Activated CD4-positive, alpha-beta memory T cell treated with anti-CD3 and anti-CD28 coated beads, Interleukin-2, amount 10 ng/mL, durations not matched to agents 7 days and 5 days (primary cell): ENCODE data around the gene SLX4IP. TPM values are rescaled to one million over a fixed set of nuclear protein-coding genes. Genes with fewer than 3 reads are reported as not detected.

ENCODE experiments used
- CTCF ChIA-PET: fragments of 350-600 bp; sonication (Branson Sonifier 250); formaldehyde crosslinking; loops from one replicate; lab custom pipeline; 2021; ENCODE audit warnings: antibody characterized with exemption, inconsistent platforms; lab: Charles Lee
- POLR2A ChIA-PET: fragments of 350-600 bp; sonication (Branson Sonifier 250); formaldehyde crosslinking; loops from one replicate; lab custom pipeline; 2021; ENCODE audit warnings: antibody characterized with exemption; lab: Charles Lee
- DNase-seq: peaks from one replicate; pipeline ENCODE4 v3.0.0-alpha.2; 2020
- H3K27ac Mint-ChIP-seq: one replicate; pipeline ENCODE4 v1.8.0; 2021; ENCODE audit warnings: mild to moderate bottlenecking, mixed read lengths
- H3K27me3 Mint-ChIP-seq: one replicate; pipeline ENCODE4 v1.8.0; 2021; ENCODE audit warnings: mixed read lengths
- H3K36me3 Mint-ChIP-seq: one replicate; pipeline ENCODE4 v1.8.0; 2021; ENCODE audit warnings: low read depth, mixed read lengths
- H3K4me1 Mint-ChIP-seq: one replicate; pipeline ENCODE4 v1.8.0; 2021; ENCODE audit warnings: mixed read lengths
- H3K4me3 Mint-ChIP-seq: one replicate; pipeline ENCODE4 v1.8.0; 2021; ENCODE audit warnings: mild to moderate bottlenecking, mixed read lengths
- H3K9me3 Mint-ChIP-seq: one replicate; pipeline ENCODE4 v1.8.0; 2021; ENCODE audit warnings: mixed read lengths
- total RNA-seq, 2 experiments: library from RNA; stranded (reverse); gene quantifications; one replicate each; pipeline ENCODE4 v1.2.3, GENCODE V29; 2021

Gene SLX4IP
- total RNA-seq, 2 experiments from 2014 or later: 6.2 TPM

- Mint-ChIP-seq H3K4me1 (peaks cover 41% of the 10 kb centered on the region), H3K27me3 (no peaks in the 10 kb centered on the region), H3K36me3 (peaks cover 4% of the 10 kb centered on the region), H3K4me3 (no peak overlapping the region), H3K27ac (no peak overlapping the region), H3K9me3 (no peaks in the 10 kb centered on the region)
- ChIA-PET POLR2A (no interaction called here), CTCF (no interaction called here)
- DNase-seq: no peak
Measured at GRCh38 chr20:10521836-10522235, 86.7 kb downstream of the SLX4IP start.

GRCh38 chr20:10522328-10522727 is 87.2 kb downstream of the SLX4IP start:
- CTCF ChIA-PET: no interaction called here
- no peak for DNase-seq

DNA sequence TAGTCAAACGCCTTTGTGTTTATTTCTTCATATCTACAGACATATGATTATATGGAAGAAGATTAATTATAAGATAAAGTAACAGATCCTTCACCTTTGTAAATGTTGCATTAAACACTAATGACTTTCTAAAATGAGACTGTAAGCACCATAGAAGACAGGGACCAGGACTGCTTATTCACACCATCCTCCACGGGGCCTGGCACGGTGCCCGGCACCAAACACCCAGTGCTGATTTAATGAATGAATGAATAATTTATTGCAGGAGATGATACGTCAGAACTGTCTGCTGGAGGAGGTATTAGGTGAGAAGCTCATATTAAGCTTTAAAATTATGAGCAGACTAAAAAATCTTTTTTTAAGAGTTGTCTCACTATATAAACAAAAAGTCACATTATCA is 88.3 kb downstream of the SLX4IP start:
- no peaks in the 10 kb centered on the region for H3K27me3 Mint-ChIP-seq
- peaks cover 41% of the 10 kb centered on the region for H3K4me1 Mint-ChIP-seq
- no peaks in the 10 kb centered on the region for H3K9me3 Mint-ChIP-seq
- DNase-seq: no peak
- no peak overlapping the region for H3K27ac Mint-ChIP-seq
- POLR2A ChIA-PET: no interaction called here
- CTCF ChIA-PET: interaction anchor here (0.9 to 1.4 kb wide), 2 partner anchors 11 to 96 kb away, joined by 3 read pairs; no protein-coding TSS in a partner anchor
- H3K4me3 Mint-ChIP-seq: no peak overlapping the region
- peaks cover 4% of the 10 kb centered on the region for H3K36me3 Mint-ChIP-seq

More at GRCh38 chr20:10522328-10522727, 87.2 kb downstream of the SLX4IP start:
- Mint-ChIP-seq H3K9me3 (no peaks in the 10 kb centered on the region), H3K27ac (no peak overlapping the region), H3K4me1 (peaks cover 41% of the 10 kb centered on the region), H3K27me3 (no peaks in the 10 kb centered on the region), H3K36me3 (peaks cover 4% of the 10 kb centered on the region), H3K4me3 (no peak overlapping the region)
- POLR2A ChIA-PET: no interaction called here

- no peak for DNase-seq
- POLR2A ChIA-PET: no interaction called here
- Mint-ChIP-seq H3K27me3 (no peaks in the 10 kb centered on the region), H3K4me3 (no peak overlapping the region), H3K9me3 (no peaks in the 10 kb centered on the region), H3K36me3 (peaks cover 4% of the 10 kb centered on the region), H3K27ac (no peak overlapping the region), H3K4me1 (peaks cover 38% of the 10 kb centered on the region)
- CTCF ChIA-PET: interaction anchor here (0.9 to 1.4 kb wide), 2 partner anchors 11 to 97 kb away, joined by 3 read pairs; no protein-coding TSS in a partner anchor
Measured at GRCh38 chr20:10524034-10524476, 89.0 kb downstream of the SLX4IP start.

- Mint-ChIP-seq H3K27ac (no peak overlapping the region), H3K4me1 (peaks cover 33% of the 10 kb centered on the region), H3K9me3 (no peaks in the 10 kb centered on the region), H3K27me3 (no peaks in the 10 kb centered on the region), H3K4me3 (no peak overlapping the region), H3K36me3 (peaks cover 4% of the 10 kb centered on the region)
- CTCF ChIA-PET: interaction anchor here (1.4 kb wide), 1 partner anchor 12 kb away, joined by 3 read pairs; no protein-coding TSS in a partner anchor
- no peak for DNase-seq
- POLR2A ChIA-PET: no interaction called here
Measured at GRCh38 chr20:10524643-10525042, 89.5 kb downstream of the SLX4IP start.

GRCh38 chr20:10527781-10528180 is 92.7 kb downstream of the SLX4IP start:
- POLR2A ChIA-PET: no interaction called here

DNA sequence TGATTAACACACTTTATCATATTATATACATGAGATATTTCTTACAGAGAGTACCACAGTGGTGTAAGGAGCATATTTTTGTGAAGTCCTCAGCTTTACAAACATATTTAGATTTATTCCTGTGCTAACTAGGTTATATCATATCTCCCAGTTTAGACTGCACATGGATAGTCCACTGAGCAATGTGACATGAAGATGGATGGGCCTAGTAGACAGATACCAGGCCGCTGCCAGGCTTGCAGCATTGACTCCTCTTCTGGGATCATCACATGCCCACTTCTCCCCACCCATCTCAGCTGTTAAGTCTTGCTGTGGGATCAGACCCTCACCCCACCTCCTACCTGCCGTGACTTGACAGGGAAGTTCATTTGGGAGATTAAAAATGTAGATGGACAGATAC is 95.8 kb downstream of the SLX4IP start:
- Mint-ChIP-seq H3K27me3 (no peaks in the 10 kb centered on the region), H3K4me3 (no peak overlapping the region), H3K36me3 (peaks cover 2% of the 10 kb centered on the region), H3K4me1 (peaks cover 7% of the 10 kb centered on the region), H3K9me3 (no peaks in the 10 kb centered on the region), H3K27ac (no peak overlapping the region)
- POLR2A ChIA-PET: no interaction called here
- CTCF ChIA-PET: interaction anchor here (1.3 kb wide), 1 partner anchor 214 kb away, joined by 3 read pairs; no protein-coding TSS in a partner anchor
- no peak for DNase-seq

More at GRCh38 chr20:10527781-10528180, 92.7 kb downstream of the SLX4IP start:
- no peaks in the 10 kb centered on the region for H3K27me3 Mint-ChIP-seq
- no peak overlapping the region for H3K4me3 Mint-ChIP-seq
- CTCF ChIA-PET: interaction anchor here (0.6 to 1.3 kb wide), 2 partner anchors 9 to 25 kb away, joined by 3 read pairs; no protein-coding TSS in a partner anchor
- no peaks in the 10 kb centered on the region for H3K9me3 Mint-ChIP-seq
- peaks cover 14% of the 10 kb centered on the region for H3K4me1 Mint-ChIP-seq
- no peak for DNase-seq
- peaks cover 4% of the 10 kb centered on the region for H3K36me3 Mint-ChIP-seq
- no peak overlapping the region for H3K27ac Mint-ChIP-seq

- H3K4me3 Mint-ChIP-seq: no peak overlapping the region
- DNase-seq: no peak
- ChIA-PET CTCF (interaction anchor here (1.3 kb wide), 1 partner anchor 215 kb away, joined by 3 read pairs; no protein-coding TSS in a partner anchor), POLR2A (no interaction called here)
- H3K27ac Mint-ChIP-seq: no peak overlapping the region
- H3K27me3 Mint-ChIP-seq: no peaks in the 10 kb centered on the region
- H3K36me3 Mint-ChIP-seq: no peaks in the 10 kb centered on the region
- H3K4me1 Mint-ChIP-seq: peaks cover 7% of the 10 kb centered on the region
- no peaks in the 10 kb centered on the region for H3K9me3 Mint-ChIP-seq
Measured at GRCh38 chr20:10531848-10532247, 96.7 kb downstream of the SLX4IP start.

DNA sequence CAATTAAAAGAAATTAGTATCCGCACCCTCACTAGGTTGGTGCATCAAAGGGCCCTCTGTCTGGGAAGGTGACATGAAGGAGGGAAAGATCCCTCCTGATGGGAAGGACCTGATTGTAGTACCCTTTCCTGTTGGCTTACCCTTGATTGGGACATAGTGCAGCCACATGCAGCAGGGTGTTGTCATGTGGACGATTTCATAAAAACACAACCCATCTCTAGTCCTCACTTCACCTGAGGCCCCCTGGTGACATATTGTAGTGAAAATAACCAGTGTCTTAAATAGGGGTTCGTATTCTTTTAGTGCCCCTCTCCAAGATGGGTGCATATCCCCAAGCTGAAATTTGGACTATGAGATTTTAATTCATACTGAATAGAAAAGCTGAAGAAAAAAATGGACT is 97.3 kb downstream of the SLX4IP start:
- peaks cover 7% of the 10 kb centered on the region for H3K4me1 Mint-ChIP-seq
- DNase-seq: no peak
- ChIA-PET CTCF (interaction anchor here (1.3 kb wide), 1 partner anchor 215 kb away, joined by 3 read pairs; no protein-coding TSS in a partner anchor), POLR2A (no interaction called here)
- no peak overlapping the region for H3K4me3 Mint-ChIP-seq
- no peak overlapping the region for H3K27ac Mint-ChIP-seq
- H3K36me3 Mint-ChIP-seq: no peaks in the 10 kb centered on the region
- no peaks in the 10 kb centered on the region for H3K27me3 Mint-ChIP-seq
- H3K9me3 Mint-ChIP-seq: no peaks in the 10 kb centered on the region

GRCh38 chr20:10536531-10536930 is 101.4 kb downstream of the SLX4IP start:
- Mint-ChIP-seq H3K4me1 (peaks cover 13% of the 10 kb centered on the region), H3K27ac (no peak overlapping the region), H3K36me3 (no peaks in the 10 kb centered on the region), H3K4me3 (no peak overlapping the region), H3K27me3 (no peaks in the 10 kb centered on the region), H3K9me3 (no peaks in the 10 kb centered on the region)
- DNase-seq: peak; percentile 42
- ChIA-PET POLR2A (no interaction called here), CTCF (interaction anchor here (0.6 to 2.5 kb wide), 10 partner anchors 9 to 558 kb away, joined by 3 to 12 read pairs (median 4); no protein-coding TSS in a partner anchor)

DNA sequence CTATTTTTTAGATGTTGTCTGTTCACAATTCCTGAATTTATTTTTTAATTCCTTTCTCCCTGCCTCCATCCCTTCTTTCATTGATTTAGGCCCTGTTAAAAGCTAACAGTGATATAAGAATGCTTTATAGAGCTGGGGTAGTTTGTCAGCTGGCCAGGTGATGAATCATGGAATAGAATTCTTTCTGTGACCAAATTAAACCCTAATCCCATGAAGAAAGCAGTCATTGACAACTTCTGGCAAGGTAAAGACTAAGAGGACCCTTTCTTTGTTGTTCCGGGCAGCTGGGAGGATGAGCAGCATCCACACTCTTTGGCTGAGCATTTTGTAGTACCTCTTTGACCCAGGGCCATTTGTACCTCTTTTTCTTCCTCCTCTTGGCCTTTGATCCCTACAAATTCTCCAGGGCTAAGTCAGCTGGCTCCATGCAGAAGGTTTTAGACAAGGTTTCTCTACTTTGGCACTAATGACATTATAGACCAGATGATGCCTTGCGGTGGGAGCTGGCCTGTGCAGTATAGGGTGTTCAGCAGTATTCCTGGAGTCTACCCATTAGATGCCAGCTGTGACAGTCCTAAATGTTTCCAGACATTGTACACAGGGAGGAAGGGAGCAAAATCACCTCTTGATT is 102.9 kb downstream of the SLX4IP start:
- Mint-ChIP-seq H3K9me3 (no peaks in the 10 kb centered on the region), H3K27me3 (no peaks in the 10 kb centered on the region), H3K27ac (no peak overlapping the region), H3K4me1 (peaks cover 10% of the 10 kb centered on the region), H3K36me3 (no peaks in the 10 kb centered on the region), H3K4me3 (no peak overlapping the region)
- DNase-seq: no peak
- POLR2A ChIA-PET: no interaction called here
- CTCF ChIA-PET: interaction anchor here (0.7 kb wide), 1 partner anchor 697 kb away, joined by 3 read pairs; no protein-coding TSS in a partner anchor

DNA sequence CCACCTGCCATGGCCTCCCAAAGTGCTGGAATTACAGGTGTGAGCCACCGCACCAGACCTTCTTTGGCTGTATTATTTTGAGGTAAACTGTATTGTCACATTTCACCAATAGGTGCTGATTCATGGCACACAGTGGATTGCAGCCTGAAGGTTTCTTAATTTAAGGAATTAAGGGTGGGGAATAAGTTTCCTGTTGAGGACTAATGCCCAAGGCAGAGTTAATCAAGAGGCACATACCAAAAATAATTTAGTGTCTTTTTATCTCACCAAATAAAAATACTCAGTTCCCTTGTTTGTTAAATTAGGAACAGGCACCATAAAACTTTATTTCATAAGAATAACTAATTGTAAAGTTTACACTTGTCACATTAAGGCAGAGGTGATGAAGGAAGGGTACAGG is 103.7 kb downstream of the SLX4IP start:
- Mint-ChIP-seq H3K27me3 (no peaks in the 10 kb centered on the region), H3K27ac (no peak overlapping the region), H3K36me3 (no peaks in the 10 kb centered on the region), H3K4me1 (peaks cover 10% of the 10 kb centered on the region), H3K4me3 (no peak overlapping the region), H3K9me3 (no peaks in the 10 kb centered on the region)
- no peak for DNase-seq
- ChIA-PET CTCF (interaction anchor here (0.7 kb wide), 1 partner anchor 696 kb away, joined by 3 read pairs; no protein-coding TSS in a partner anchor), POLR2A (no interaction called here)

DNA sequence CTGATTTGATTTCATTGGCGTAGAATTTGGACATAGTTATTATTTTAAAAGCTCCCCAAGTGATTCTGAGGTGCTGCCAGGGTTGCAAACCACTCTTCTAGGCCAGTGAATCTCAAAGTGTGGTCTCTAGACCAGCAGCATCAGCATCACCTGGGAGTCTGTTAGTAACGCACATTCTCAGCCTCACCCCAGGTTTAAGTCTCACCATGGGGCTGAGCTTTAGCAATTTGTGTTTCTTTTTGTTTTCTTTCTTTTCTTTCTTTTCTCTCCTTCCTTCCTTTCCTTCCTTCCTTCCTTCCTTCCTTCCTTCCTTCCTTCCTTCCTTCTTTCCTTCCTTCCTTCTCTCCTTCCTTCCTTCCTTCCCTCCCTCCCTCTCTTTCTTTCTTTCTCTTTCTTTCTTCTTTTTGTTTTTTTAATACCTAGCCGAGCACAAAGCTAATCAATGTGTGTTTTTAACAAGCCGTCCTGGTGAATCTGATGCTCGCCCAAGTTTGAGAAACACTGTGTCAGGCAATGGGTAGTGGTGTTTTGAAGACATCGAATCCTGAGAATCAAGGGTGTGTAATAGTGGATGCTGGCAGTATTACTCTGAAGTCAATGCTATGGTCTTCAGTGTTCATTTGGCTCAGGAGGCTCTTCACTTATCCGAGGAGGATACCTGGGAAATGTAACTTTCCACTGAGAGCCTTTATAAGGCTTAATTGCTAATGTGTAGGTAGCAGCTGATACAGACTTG is 104.9 kb downstream of the SLX4IP start:
- Mint-ChIP-seq H3K27ac (no peak overlapping the region), H3K4me3 (no peak overlapping the region), H3K27me3 (no peaks in the 10 kb centered on the region), H3K9me3 (no peaks in the 10 kb centered on the region), H3K4me1 (peaks cover 10% of the 10 kb centered on the region), H3K36me3 (peaks cover 4% of the 10 kb centered on the region)
- DNase-seq: no peak
- POLR2A ChIA-PET: no interaction called here
- CTCF ChIA-PET: no interaction called here
